Neural progenitor cell (in vitro differentiated cells): Measurements from ENCODE around the gene GRAMD1B. TPM values are rescaled to one million over a fixed set of nuclear protein-coding genes. Genes with fewer than 3 reads are reported as not detected.

Source experiments
- DNase-seq: peaks from one replicate; pipeline ENCODE4 v3.0.0-alpha.2; 2016; ENCODE audit warnings: low spot score
- H2AFZ ChIP-seq: fragments of 200-600 bp; sonication (generic); replicated peaks from 2 replicates; pipeline ENCODE4 v1.6.1; 2016; ENCODE audit warnings: antibody characterized with exemption
- H3F3A ChIP-seq: fragments of 200-600 bp; sonication (generic); 2 replicates; pipeline ENCODE4 v1.6.1; 2016; ENCODE audit warnings: antibody characterized with exemption, low read depth
- H3K27ac ChIP-seq: fragments of 200-600 bp; sonication (generic); 2 replicates; pipeline ENCODE4 v1.5.1; 2016; ENCODE audit warnings: mild to moderate bottlenecking
- H3K27me3 ChIP-seq: fragments of 200-600 bp; sonication (generic); 2 replicates; pipeline ENCODE4 v1.6.1; 2016; ENCODE audit warnings: mild to moderate bottlenecking, moderate library complexity
- H3K36me3 ChIP-seq: fragments of 200-600 bp; sonication (generic); 2 replicates; pipeline ENCODE4 v1.5.1; 2016
- H3K4me1 ChIP-seq: fragments of 200-600 bp; sonication (generic); 2 replicates; pipeline ENCODE4 v1.6.1; 2016; ENCODE audit warnings: mixed run types
- H3K4me2 ChIP-seq: fragments of 200-600 bp; sonication (generic); 2 replicates; pipeline ENCODE4 v1.6.1; 2016
- H3K4me3 ChIP-seq: fragments of 200-600 bp; sonication (generic); 2 replicates; pipeline ENCODE4 v1.5.1; 2016
- H3K79me2 ChIP-seq: fragments of 200-600 bp; sonication (generic); 2 replicates; pipeline ENCODE4 v1.6.1; 2016; ENCODE audit warnings: low read depth
- H3K9ac ChIP-seq: fragments of 200-600 bp; sonication (generic); 2 replicates; pipeline ENCODE4 v1.6.1; 2016
- H3K9me3 ChIP-seq: fragments of 200-600 bp; sonication (generic); 2 replicates; pipeline ENCODE4 v1.5.1; 2016; ENCODE audit warnings: low read depth
- H4K20me1 ChIP-seq: fragments of 200-600 bp; sonication (generic); 2 replicates; pipeline ENCODE4 v1.6.1; 2016; ENCODE audit warnings: low read depth
- H3K27ac Mint-ChIP-seq: 3 replicates; pipeline ENCODE4 v1.8.0; 2021; ENCODE audit warnings: mixed read lengths
- H3K27me3 Mint-ChIP-seq: 2 replicates; pipeline ENCODE4 v1.8.0; 2022; ENCODE audit warnings: low read depth, mild to moderate bottlenecking, inconsistent platforms, moderate library complexity, mixed read lengths; ENCODE audit not compliant: insufficient read depth
- H3K36me3 Mint-ChIP-seq: 3 replicates; pipeline ENCODE4 v1.8.0; 2021; ENCODE audit warnings: mixed read lengths
- H3K4me1 Mint-ChIP-seq: 3 replicates; pipeline ENCODE4 v1.8.0; 2021; ENCODE audit warnings: mixed read lengths
- H3K4me3 Mint-ChIP-seq: 3 replicates; pipeline ENCODE4 v1.8.0; 2021; ENCODE audit warnings: mild to moderate bottlenecking, moderate library complexity, mixed read lengths
- H3K9me3 Mint-ChIP-seq: 3 replicates; pipeline ENCODE4 v1.8.0; 2020; ENCODE audit warnings: mixed read lengths
- CTCF ChIP-seq: fragments of 200-600 bp; sonication (generic); IDR thresholded peaks from 2 replicates; pipeline ENCODE4 v1.5.1; 2017; ENCODE audit warnings: antibody characterized with exemption, mild to moderate bottlenecking
- EZH2 ChIP-seq: fragments of 200-600 bp; sonication (generic); IDR thresholded peaks from 2 replicates; pipeline ENCODE4 v1.6.1; 2017; ENCODE audit warnings: antibody characterized with exemption, mild to moderate bottlenecking, moderate library complexity
- EZH2phosphoT487 ChIP-seq: fragments of 200-600 bp; sonication (generic); IDR thresholded peaks from 2 replicates; pipeline ENCODE4 v1.6.1; 2017; ENCODE audit warnings: antibody characterized with exemption
- total RNA-seq: library from RNA; depleted of rRNA; stranded (reverse); fragments of >200 nt; gene quantifications from 2 replicates; pipeline ENCODE4 v1.2.3, GENCODE V29; 2015; ENCODE audit warnings: low replicate concordance

GRAMD1B gene
- total RNA-seq, 1 donor from 2014 or later, result 12.6 TPM

GRCh38 chr11:123641495-123641840, 211.4 kb downstream of the GRAMD1B start:
- no peaks in the 10 kb centered on the region for H3K9me3 ChIP-seq
- H3K4me2 ChIP-seq, result no peak overlapping the region
- Mint-ChIP-seq H3K9me3 (no peaks in the 10 kb centered on the region), H3K27ac (no peak overlapping the region), H3K4me3 (peak overlapping the region; percentile 50), H3K4me1 (peaks cover 5% of the 10 kb centered on the region), H3K27me3 (peaks cover 2% of the 10 kb centered on the region), H3K36me3 (no peaks in the 10 kb centered on the region)
- H3K79me2 ChIP-seq, result no peaks in the 10 kb centered on the region
- TF ChIP-seq CTCF, result no peak
- TF ChIP-seq EZH2, result no peak
- no peak for TF ChIP-seq EZH2phosphoT487
- H3F3A ChIP-seq, result no peaks in the 10 kb centered on the region
- H2AFZ ChIP-seq, result peak overlapping the region; percentile 95
- no peak overlapping the region for H3K27ac ChIP-seq
- no peak overlapping the region for H3K4me3 ChIP-seq
- H3K4me1 ChIP-seq, result no peaks in the 10 kb centered on the region
- no peak overlapping the region for H3K9ac ChIP-seq
- no peaks in the 10 kb centered on the region for H3K36me3 ChIP-seq
- H3K27me3 ChIP-seq, result no peaks in the 10 kb centered on the region
- no peaks in the 10 kb centered on the region for H4K20me1 ChIP-seq
- DNase-seq, result no peak

GRCh38 chr11:123642435-123642834, 212.4 kb downstream of the GRAMD1B start:
- Histone ChIP-seq H4K20me1 (no peaks in the 10 kb centered on the region), H3K4me1 (no peaks in the 10 kb centered on the region), H3K4me2 (no peak overlapping the region), H3K27ac (no peak overlapping the region), H2AFZ (no peak overlapping the region), H3F3A (no peaks in the 10 kb centered on the region), H3K36me3 (no peaks in the 10 kb centered on the region), H3K9me3 (no peaks in the 10 kb centered on the region), H3K79me2 (no peaks in the 10 kb centered on the region), H3K27me3 (no peaks in the 10 kb centered on the region), H3K4me3 (no peak overlapping the region), H3K9ac (no peak overlapping the region)
- DNase-seq, result no peak
- no peaks in the 10 kb centered on the region for H3K36me3 Mint-ChIP-seq
- no peaks in the 10 kb centered on the region for H3K9me3 Mint-ChIP-seq
- H3K27ac Mint-ChIP-seq, result no peak overlapping the region
- TF ChIP-seq CTCF (no peak), EZH2phosphoT487 (no peak), EZH2 (no peak)
- peaks cover 2% of the 10 kb centered on the region for H3K27me3 Mint-ChIP-seq
- H3K4me1 Mint-ChIP-seq, result peaks cover 5% of the 10 kb centered on the region
- H3K4me3 Mint-ChIP-seq, result no peak overlapping the region

GRCh38 chr11:123645286-123645975, 215.4 kb downstream of the GRAMD1B start:
- peaks cover 7% of the 10 kb centered on the region for H3K27me3 ChIP-seq
- H2AFZ ChIP-seq, result no peak overlapping the region
- H3K9me3 ChIP-seq, result no peaks in the 10 kb centered on the region
- DNase-seq, result no peak
- H3K36me3 Mint-ChIP-seq, result no peaks in the 10 kb centered on the region
- H3K9ac ChIP-seq, result no peak overlapping the region
- no peak for TF ChIP-seq CTCF
- TF ChIP-seq EZH2phosphoT487, result no peak
- TF ChIP-seq EZH2, result no peak
- H3K4me1 Mint-ChIP-seq, result peaks cover 5% of the 10 kb centered on the region
- no peak overlapping the region for H3K27ac ChIP-seq
- no peak overlapping the region for H3K4me2 ChIP-seq
- no peak overlapping the region for H3K27ac Mint-ChIP-seq
- no peaks in the 10 kb centered on the region for H3K9me3 Mint-ChIP-seq
- H3K4me1 ChIP-seq, result no peaks in the 10 kb centered on the region
- peaks cover 4% of the 10 kb centered on the region for H3K27me3 Mint-ChIP-seq
- H3F3A ChIP-seq, result no peaks in the 10 kb centered on the region
- H3K4me3 Mint-ChIP-seq, result no peak overlapping the region
- H4K20me1 ChIP-seq, result no peaks in the 10 kb centered on the region
- H3K79me2 ChIP-seq, result no peaks in the 10 kb centered on the region
- H3K4me3 ChIP-seq, result no peak overlapping the region
- H3K36me3 ChIP-seq, result no peaks in the 10 kb centered on the region
